K562 (cell line): ENCODE results near the gene BFSP1. TPM values are rescaled to one million over a fixed set of nuclear protein-coding genes. Genes with fewer than 3 reads are reported as not detected.

Experiments
- ATAC-seq: fragments of 200-7000 bp; cut with Tn5 transposase; 3 replicates; pipeline ENCODE4 v1.9.1; 2020; ENCODE audit warnings: moderate library complexity
- BruUV-seq: library from RNA; stranded (reverse); fragments of 400-500 nt; replicated peaks from 2 replicates; lab custom pipeline; 2021; lab: Mats Ljungman, UMichigan
- CTCF ChIA-PET: fragments of 300-600 bp; formaldehyde crosslinking; extraction: SDS; loops from one replicate; lab custom pipeline; 2021; ENCODE audit warnings: low intra/inter-chr PET ratio; lab: Yijun Ruan, JAX
- POLR2A ChIA-PET: fragments of 300-600, 350-650 bp; sonication (Branson Sonifier 250); formaldehyde crosslinking; extraction: SDS; loops from one replicate; lab custom pipeline; 2021; ENCODE audit warnings: antibody characterized with exemption, inconsistent platforms; lab: Yijun Ruan, JAX
- DNase-seq, 4 experiments: peaks; one replicate each; pipeline versions ENCODE4 v3.0.0 to v3.0.0-alpha.2; 2011 to 2018; ENCODE audit warnings: low spot score in 3 of 4, mixed read lengths in 3 of 4; ENCODE audit errors: extremely low read depth in 1 of 4
- FAIRE-seq: peaks from 2 replicates; lab custom pipeline; 2011; peaks lifted over from hg19 to GRCh38; lab: Jason Lieb, UNC
- H2AFZ ChIP-seq: 2 replicates; pipeline ENCODE4 v1.6.0; 2011; ENCODE audit warnings: low read depth, low read length, control low read depth, inconsistent platforms
- H3K27ac ChIP-seq: fragments of 200-600 bp; 3 replicates; pipeline ENCODE4 v1.8.0; 2011; ENCODE audit warnings: low read depth, mild to moderate bottlenecking, control low read depth, inconsistent platforms, low read length, moderate library complexity, mixed read lengths; ENCODE audit errors: extremely low read depth
- H3K27me3 ChIP-seq, 2 experiments: fragments of 300-600 bp in 1 of 2; 2 replicates in 1 of 2; 3 replicates in 1 of 2; pipeline versions ENCODE4 v1.6.0 to v1.8.0; 2011; ENCODE audit warnings: inconsistent platforms in 2 of 2, low read length in 2 of 2, mild to moderate bottlenecking in 1 of 2, mixed read lengths in 1 of 2, moderate library complexity in 1 of 2; ENCODE audit not compliant: control insufficient read depth in 2 of 2, insufficient read depth in 2 of 2
- H3K36me3 ChIP-seq: fragments of 300-600 bp; 3 replicates; pipeline ENCODE4 v1.8.0; 2011; ENCODE audit warnings: mild to moderate bottlenecking, low read length, inconsistent platforms; ENCODE audit not compliant: control insufficient read depth, insufficient read depth
- H3K4me1 ChIP-seq, 2 experiments: fragments of 200-600 bp in 1 of 2; replicated peaks in 1 of 2; 2 replicates in 1 of 2; 3 replicates in 1 of 2; pipeline versions ENCODE4 v1.5.1 to v1.8.0; 2011; ENCODE audit warnings: inconsistent platforms in 2 of 2, low read length in 2 of 2, mild to moderate bottlenecking in 1 of 2, mixed read lengths in 1 of 2, moderate library complexity in 1 of 2; ENCODE audit not compliant: control insufficient read depth in 2 of 2, insufficient read depth in 2 of 2
- H3K4me2 ChIP-seq: 2 replicates; pipeline ENCODE4 v1.6.1; 2011; ENCODE audit warnings: low read length, control low read depth, inconsistent platforms, mixed read lengths; ENCODE audit not compliant: insufficient read depth
- H3K4me3 ChIP-seq: fragments of 200-600 bp; sonication (generic), shearing (Covaris generic); 2 replicates; pipeline ENCODE4 v1.5.1; 2016; ENCODE audit warnings: control low read depth, inconsistent platforms
- H3K79me2 ChIP-seq: fragments of 200-600 bp; 3 replicates; pipeline ENCODE4 v1.8.0; 2011; ENCODE audit warnings: low read length, inconsistent platforms; ENCODE audit not compliant: control insufficient read depth, insufficient read depth
- H3K9ac ChIP-seq, 2 experiments: 2 replicates each; pipeline versions ENCODE4 v1.6.0 to v1.6.1; 2011; ENCODE audit warnings: low read depth in 2 of 2, low read length in 2 of 2, control low read depth in 1 of 2, inconsistent platforms in 1 of 2, mild to moderate bottlenecking in 1 of 2, mixed read lengths in 1 of 2; ENCODE audit not compliant: insufficient read depth in 1 of 2
- H3K9me1 ChIP-seq: one replicate; pipeline ENCODE4 v1.6.0; 2011; ENCODE audit warnings: inconsistent platforms, mild to moderate bottlenecking, low read length, moderate library complexity; ENCODE audit not compliant: control insufficient read depth, insufficient read depth
- H3K9me3 ChIP-seq: replicated peaks from 2 replicates; pipeline ENCODE4 v1.5.1; 2011; ENCODE audit warnings: low read depth, low read length, inconsistent platforms; ENCODE audit not compliant: control insufficient read depth, insufficient read depth
- H4K20me1 ChIP-seq: replicated peaks from 2 replicates; pipeline ENCODE4 v1.6.1; 2011; ENCODE audit warnings: low read length, inconsistent platforms, mixed read lengths; ENCODE audit not compliant: control insufficient read depth, insufficient read depth
- CEBPB ChIP-seq: fragments of 450-650 bp; IDR thresholded peaks from 2 replicates; pipeline ENCODE4 v1.6.1; 2016; ENCODE audit warnings: missing genetic modification characterization, missing compliant biosample characterization
- CXXC5 ChIP-seq: fragments of 250-450 bp; sonication (Bioruptor Pico); IDR thresholded peaks from 2 replicates; pipeline ENCODE4 v1.8.0; 2022; ENCODE audit warnings: inconsistent platforms, mild to moderate bottlenecking, moderate library complexity
- EWSR1 ChIP-seq: fragments of 450-650 bp; IDR thresholded peaks from 2 replicates; pipeline ENCODE4 v1.6.1; 2018; ENCODE audit warnings: borderline replicate concordance, mild to moderate bottlenecking, low read depth, moderate library complexity; ENCODE audit not compliant: partially characterized antibody
- KAT2B ChIP-seq: IDR thresholded peaks from one replicate; pipeline ENCODE4 v1.6.1; 2012; ENCODE audit warnings: low read depth, mild to moderate bottlenecking, control low read depth, inconsistent platforms, low read length, moderate library complexity
- PHF21A ChIP-seq: fragments of 450-650 bp; IDR thresholded peaks from 2 replicates; pipeline ENCODE4 v1.6.1; 2017; ENCODE audit warnings: low read depth, borderline replicate concordance
- PHTF2 ChIP-seq: fragments of 250-450 bp; sonication (Bioruptor Pico); IDR thresholded peaks from 2 replicates; pipeline ENCODE4 v1.5.0; 2021; ENCODE audit warnings: mild to moderate bottlenecking
- PRMT5 ChIP-seq: sonication (generic); formaldehyde crosslinking; IDR thresholded peaks from 2 replicates; pipeline ENCODE4 v1.5.0; 2020; ENCODE audit warnings: missing genetic modification reagents
- SIN3B ChIP-seq: fragments of 450-650 bp; IDR thresholded peaks from 2 replicates; pipeline ENCODE4 v1.6.1; 2017; ENCODE audit warnings: low read depth, mild to moderate bottlenecking, moderate library complexity
- ZNF512 ChIP-seq: IDR thresholded peaks from 2 replicates; pipeline ENCODE4 v1.6.1; 2016; ENCODE audit warnings: missing genetic modification characterization, missing compliant biosample characterization
- WGBS: fragments of 100-300 bp; shearing (Covaris generic); methylation state at CpG from one replicate; pipeline ENCODE4 v1.1.6; 2016; ENCODE audit warnings: low coverage, mixed read lengths; ENCODE audit not compliant: insufficient coverage; ENCODE audit errors: missing lambda C conversion rate; 5-methylcytosine and 5-hydroxymethylcytosine counted together
- in situ Hi-C: fragments of 300-500 bp; cut with MboI; formaldehyde crosslinking; loops from 4 replicates; pipeline ENCODE4 v1.15.0; 2018; ENCODE audit warnings: inconsistent platforms, mixed read lengths
- intact Hi-C: fragments of 100-400 bp; cut with micrococcal nuclease; formaldehyde crosslinking; loops from 2 replicates; pipeline ENCODE4 v1.14.2; 2022
- polyA plus RNA-seq, 8 experiments: library from polyadenylated mRNA; depleted of rRNA in 4 of 8; stranded (reverse) in 5 of 8; unstranded in 3 of 8; fragments of >200 nt; fragmentation: Nextera tagmentation in 2 of 8; fragmentation: Illumina TruSeq in 1 of 8; extraction: Ambion mirVana in 2 of 8; extraction: Trizol in 1 of 8; gene quantifications; 2 replicates each; pipeline versions ENCODE4 v1.2.1 to v1.2.3, GENCODE V29; 2011 to 2014; ENCODE audit warnings: inconsistent platforms in 1 of 8, missing spikeins in 1 of 8
- total RNA-seq, 7 experiments: library from RNA; depleted of rRNA in 6 of 7; stranded (reverse); fragments of >200 nt in 6 of 7; fragmentation: Illumina TruSeq in 2 of 7; extraction: Trizol in 2 of 7; gene quantifications; 2 replicates each; pipeline versions ENCODE4 v1.2.1 to v1.2.3, GENCODE V29; 2011 to 2021; ENCODE audit warnings: low replicate concordance in 1 of 7
- TF ChIP-seq, protein P1 (sequence below): fragments of 450-650 bp; formaldehyde crosslinking; IDR thresholded peaks from 2 replicates; pipeline ENCODE4 v1.4.0; 2022; ENCODE audit warnings: missing genetic modification characterization

BFSP1 gene
- total and polyA plus RNA-seq, 9 of the 15 experiments (the other 6 are each of a cell fraction or from before 2014, with no cell fraction given): 0.09 to 0.86 (median 0.40) TPM

- no peak for TF ChIP-seq PHTF2 (CRISPR knock-in tag)
- TF ChIP-seq CXXC5 (CRISPR knock-in tag): no peak
- TF ChIP-seq KAT2B: no peak
- no peak for TF ChIP-seq PRMT5 (CRISPR knock-in tag)
- TF ChIP-seq SIN3B: no peak
- no peak for TF ChIP-seq EWSR1
- no peak for TF ChIP-seq CEBPB (tag)
Measured at GRCh38 chr20:17471606-17472187, 59.5 kb downstream of the BFSP1 start (continued).

GRCh38 chr20:17470973-17471372 is 60.2 kb downstream of the BFSP1 start:
- ATAC-seq: no peak
- intact Hi-C loops (no loop called here), in situ Hi-C loops (no loop called here)
- Histone ChIP-seq H3K9ac (no peak overlapping the region), H3K27ac (no peak overlapping the region), H3K9me1 (no peaks in the 10 kb centered on the region), H3K4me1 (no peaks in the 10 kb centered on the region), H3K4me2 (no peak overlapping the region), H2AFZ (no peak overlapping the region), H3K9me3 (no peaks in the 10 kb centered on the region), H3K4me3 (no peak overlapping the region), H3K79me2 (no peaks in the 10 kb centered on the region), H4K20me1 (no peaks in the 10 kb centered on the region), H3K36me3 (no peaks in the 10 kb centered on the region), H3K27me3 (peaks cover 0 to 30% of the 10 kb centered on the region in 2 experiments; a peak in 2 of 5 replicates)
- DNase-seq: no peak
- TF ChIP-seq PHF21A (no peak), ZNF512 (tag) (no peak)
- TF ChIP-seq, protein P1, sequence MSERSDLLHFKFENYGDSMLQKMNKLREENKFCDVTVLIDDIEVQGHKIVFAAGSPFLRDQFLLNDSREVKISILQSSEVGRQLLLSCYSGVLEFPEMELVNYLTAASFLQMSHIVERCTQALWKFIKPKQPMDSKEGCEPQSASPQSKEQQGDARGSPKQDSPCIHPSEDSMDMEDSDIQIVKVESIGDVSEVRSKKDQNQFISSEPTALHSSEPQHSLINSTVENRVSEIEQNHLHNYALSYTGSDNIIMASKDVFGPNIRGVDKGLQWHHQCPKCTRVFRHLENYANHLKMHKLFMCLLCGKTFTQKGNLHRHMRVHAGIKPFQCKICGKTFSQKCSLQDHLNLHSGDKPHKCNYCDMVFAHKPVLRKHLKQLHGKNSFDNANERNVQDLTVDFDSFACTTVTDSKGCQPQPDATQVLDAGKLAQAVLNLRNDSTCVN: no peak
- CTCF ChIA-PET: no interaction called here
- WGBS: under 1% methylated on average over 9 of the region's 9 CpGs
- no TSS peak for BruUV-seq
- POLR2A ChIA-PET: no interaction called here
- FAIRE-seq: no peak
